CD4-positive, alpha-beta T cell treated with Interleukin-10 for 1 hour (primary cell): ENCODE measurements around the gene SLC41A1.

Experiments
- DNase-seq: peaks from one replicate; pipeline ENCODE4 v3.0.0-alpha.2; 2020

SLC41A1 gene

DNA sequence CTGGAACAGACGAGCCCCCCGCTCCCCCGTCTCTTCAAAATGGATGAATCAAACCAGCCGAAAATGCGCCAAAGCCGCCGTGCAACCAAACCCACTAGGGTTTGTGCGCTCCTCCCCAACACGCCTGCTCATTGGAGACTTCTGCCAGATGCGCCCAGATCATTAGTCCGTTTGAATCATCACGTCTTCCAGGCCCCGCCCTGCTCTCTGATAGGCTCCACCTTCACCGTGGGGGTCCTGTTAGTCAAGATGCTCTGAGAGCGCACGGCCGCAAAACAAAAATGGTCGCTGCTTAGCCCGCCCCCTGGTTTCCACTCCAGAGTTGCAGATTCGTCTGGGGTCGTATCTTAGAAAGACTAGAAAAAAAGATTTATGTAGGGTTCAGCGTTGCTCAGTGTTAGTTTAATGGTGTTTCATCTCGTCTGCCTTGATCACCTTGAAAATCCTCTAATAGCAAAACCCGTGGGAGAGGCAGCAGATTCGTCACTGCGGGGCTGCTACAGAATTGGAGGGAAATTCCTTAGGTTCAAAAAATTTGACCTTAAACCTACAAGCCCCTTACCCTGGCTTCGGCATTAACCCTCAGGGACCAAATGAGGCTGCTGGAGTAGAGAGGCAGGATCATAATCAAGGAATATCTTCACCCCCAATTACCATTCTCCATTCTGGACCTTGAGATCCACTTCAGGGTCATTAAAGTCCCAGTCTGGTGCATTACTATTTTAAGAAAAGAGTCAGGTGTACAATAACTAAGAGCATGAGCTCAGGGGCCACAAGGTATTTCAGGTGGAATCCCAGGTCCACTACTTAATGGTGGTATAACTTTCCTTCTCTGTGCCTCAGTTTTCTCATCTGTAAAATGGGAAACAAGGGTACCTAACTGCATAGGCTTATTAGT, 62.6 kb downstream of the SLC41A1 start, which contains the start of gene NUCKS1:
TSS of gene NUCKS1 (minus strand) at position 45 of the 898 bp plus-strand sequence. CDS start 209 bp downstream, outside the sequence.
- DNase-seq: peak; percentile 99

DNA sequence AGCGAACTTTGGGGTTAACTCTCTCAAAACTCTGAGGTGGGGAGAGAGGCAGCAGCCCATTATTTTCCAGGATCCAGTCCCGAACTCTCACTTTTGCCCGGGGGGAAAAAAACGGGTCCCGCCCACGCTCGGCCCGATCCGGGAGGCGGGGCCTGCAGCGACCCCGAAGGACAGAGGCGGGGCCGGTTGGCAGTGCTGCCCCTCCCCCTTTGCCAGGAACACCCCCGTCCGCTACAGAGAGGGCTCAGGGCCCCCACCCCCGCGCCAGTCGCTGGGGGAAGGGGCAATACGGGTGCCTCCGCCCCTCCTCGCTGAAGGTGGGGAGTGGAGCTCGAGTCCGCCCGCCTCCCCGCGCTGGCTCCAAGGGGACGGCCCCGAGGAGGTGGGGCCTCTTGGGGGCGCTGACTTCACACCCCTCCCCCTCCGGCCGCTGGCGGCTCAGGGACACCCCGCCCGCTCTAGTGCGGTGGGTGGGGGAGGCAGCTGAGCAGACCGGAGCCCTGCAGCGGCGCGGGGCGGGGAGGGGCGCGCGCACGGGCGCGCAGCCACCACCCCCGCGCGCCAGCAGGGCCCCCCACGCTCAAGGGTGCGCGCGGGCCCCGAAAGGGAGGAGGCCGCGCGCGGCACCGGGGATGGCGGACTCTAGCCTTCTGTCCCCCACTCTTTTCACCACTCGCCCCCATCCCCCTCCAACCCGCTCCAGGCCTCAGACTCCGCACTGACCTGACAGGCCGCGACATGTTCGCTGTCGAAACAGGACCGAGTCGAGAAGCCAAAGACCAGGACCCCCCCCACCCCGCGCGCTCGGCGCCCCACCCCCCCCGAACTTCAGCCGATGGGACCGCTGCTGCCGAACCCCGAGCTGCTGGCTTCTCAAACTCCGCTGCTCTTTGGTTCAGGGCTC, 63.5 kb downstream of the SLC41A1 start:
- DNase-seq: peak; percentile 96

DNA sequence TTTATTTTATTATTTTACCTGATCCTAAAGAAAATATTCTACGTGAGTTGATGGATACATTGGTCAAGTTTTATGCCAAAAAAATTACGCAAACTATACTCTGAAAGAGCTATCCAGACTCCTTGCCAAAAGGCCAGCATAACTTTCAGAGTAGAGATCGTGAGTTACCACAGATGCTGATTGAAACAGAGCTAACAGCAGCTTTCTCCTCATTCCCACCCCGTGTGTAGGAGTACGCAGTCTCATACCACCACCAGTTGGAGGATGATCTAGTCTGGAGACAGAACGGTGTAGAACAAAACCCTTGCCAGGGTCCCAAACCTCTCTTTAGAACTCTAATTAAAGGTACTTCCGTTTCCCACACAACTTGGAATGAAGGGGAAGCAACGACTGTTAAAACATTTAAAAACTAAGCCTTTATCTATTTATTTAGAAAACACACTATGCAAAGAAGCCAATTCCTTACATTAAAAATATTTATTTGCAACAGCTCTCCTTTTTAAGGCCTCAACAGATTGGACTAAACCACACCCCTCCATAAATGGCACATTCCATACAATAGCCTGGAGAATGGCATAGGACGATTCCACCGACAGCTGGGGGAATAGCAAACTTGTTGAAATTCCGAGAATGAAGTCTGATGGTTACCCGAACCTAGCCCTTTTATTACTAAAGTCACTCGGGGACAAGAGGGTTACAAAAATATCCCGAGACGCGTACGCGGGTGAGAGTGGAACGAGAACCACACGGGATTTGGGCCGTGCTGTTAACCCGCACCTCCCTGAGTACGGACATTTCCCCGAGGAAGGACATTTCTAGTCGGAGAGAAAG, 64.4 kb downstream of the SLC41A1 start:
- DNase-seq: peak; percentile 31

- DNase-seq: no peak
Measured at GRCh38 chr1:205746757-205747412, 66.1 kb downstream of the SLC41A1 start.

- no peak for DNase-seq
Measured at GRCh38 chr1:205744403-205744802, 68.6 kb downstream of the SLC41A1 start.

DNA sequence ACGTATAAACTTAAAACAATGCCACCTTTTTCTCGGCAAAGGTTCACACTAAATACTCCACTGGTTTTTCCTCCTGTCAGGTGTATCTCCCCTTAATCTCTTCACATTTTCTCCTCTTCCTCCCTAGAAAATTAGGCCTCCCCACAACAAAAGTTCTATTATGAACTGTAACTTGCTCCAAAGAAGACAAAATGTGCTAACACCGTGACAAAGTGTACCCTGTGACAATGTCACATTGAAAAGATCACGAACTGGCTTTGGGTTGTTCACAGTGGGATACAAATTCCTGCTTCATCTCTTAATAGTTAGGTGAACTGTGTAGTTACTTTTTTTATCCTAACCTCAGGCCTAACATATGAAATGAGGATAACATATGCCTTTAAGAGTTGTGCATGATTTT, 69.0 kb downstream of the SLC41A1 start:
- DNase-seq: no peak

DNA sequence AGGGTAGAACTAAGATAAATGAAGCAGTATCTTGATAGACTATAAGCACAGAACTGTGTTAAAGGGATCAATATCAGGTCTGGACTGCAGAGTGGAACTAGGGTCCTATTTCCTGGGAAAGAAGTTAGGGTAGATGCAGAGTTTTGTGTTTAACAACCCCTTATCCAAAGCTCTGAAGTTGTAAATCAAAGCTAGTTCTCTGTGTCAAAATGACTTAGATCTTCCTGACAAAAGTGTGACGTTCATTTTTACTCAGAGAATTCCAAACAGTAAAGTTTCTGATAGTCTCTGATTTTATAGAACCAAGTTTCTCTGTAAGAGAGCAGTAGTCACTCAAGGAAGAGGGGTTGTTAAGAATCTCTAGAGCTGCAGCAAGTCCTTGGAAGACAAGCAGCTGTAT, 71.3 kb downstream of the SLC41A1 start:
- no peak for DNase-seq

DNA sequence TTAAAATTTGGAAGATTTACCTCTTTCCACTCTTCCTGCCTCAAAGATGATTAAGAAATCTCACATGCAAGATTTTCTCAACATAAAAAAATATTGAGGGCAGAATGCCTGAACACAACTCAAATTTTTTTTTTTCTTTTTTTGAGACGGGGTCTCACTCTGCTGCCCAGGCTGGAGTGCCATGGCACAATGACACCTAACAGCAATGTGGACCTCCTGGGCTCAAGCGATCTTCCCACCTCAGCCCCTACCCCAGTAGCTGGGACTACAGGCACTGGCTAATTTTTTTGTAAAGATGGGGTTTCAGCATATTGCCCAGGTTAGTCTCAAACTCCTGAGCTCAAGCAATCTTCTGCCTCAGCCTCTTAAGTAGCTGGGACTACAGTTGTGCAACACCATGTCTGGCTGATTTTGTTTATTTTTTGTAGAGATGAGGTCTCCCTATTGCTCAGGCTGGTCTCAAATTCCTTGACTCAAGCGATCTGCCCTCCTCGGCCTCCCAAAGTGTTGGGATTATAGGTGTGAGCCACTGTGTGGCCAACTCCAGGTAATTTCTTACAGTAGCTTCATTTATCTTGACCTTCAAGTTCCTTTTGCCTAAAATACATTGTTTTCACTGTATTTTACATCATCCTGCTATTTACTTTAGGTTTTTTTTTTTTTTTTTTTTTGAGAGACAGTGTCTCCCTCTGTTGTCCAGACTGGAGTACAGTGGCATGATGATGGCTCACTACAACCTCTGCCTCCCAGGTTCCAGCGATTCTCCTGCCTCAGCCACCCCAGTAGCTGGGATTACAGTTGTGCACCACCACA, 73.4 kb downstream of the SLC41A1 start:
- DNase-seq: no peak
